AG09309 (cell line): Measurements from ENCODE around the gene MVP.
"Not testable (repeated sequence)": the region's sequence is repeated elsewhere in the genome, so short reads cannot be mapped to it uniquely, and the experiment has no call there.

Experiments
- DNase-seq: peaks from one replicate; pipeline ENCODE4 v3.0.0-alpha.2; 2010; ENCODE audit warnings: low read depth
- H3K4me3 ChIP-seq: 2 replicates; pipeline ENCODE4 v1.5.1; 2011; ENCODE audit warnings: mild to moderate bottlenecking, low read depth, low read length, moderate library complexity; ENCODE audit not compliant: control insufficient read depth
- TF ChIP-seq, protein P1 (sequence below): IDR thresholded peaks from 2 replicates; pipeline ENCODE4 v1.5.1; 2011; ENCODE audit warnings: mild to moderate bottlenecking, low read depth, low read length, inconsistent platforms; ENCODE audit not compliant: insufficient read depth, control insufficient read depth; ENCODE audit errors: missing control alignments

The MVP gene

DNA sequence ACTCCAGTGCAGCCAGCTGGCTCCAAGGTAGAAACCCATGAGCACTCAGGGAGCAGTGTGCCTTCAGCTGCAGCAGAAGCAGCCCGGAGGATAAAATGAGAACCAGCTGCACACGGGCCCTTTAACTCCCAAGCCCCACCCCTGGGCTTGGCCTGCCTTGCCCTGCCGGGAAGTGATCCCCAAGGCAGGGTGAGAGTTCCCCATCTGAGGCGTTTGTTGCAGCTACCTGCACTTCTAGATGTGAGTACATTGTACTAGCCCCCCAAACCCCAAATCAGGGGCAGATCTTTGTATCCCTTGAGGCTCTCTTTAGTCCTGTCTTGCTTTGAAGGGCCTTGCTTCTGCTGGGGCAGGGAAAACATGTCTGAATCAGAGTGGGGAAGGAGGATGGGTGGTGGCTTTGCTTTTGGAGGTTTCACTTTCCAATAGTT is at the start of gene MVP:
Gene MVP (plus strand): TSS at position 192 of the 431 bp plus-strand sequence. CDS start 10,088 bp downstream, outside the sequence.
- no peak for DNase-seq
- TF ChIP-seq, protein P1, sequence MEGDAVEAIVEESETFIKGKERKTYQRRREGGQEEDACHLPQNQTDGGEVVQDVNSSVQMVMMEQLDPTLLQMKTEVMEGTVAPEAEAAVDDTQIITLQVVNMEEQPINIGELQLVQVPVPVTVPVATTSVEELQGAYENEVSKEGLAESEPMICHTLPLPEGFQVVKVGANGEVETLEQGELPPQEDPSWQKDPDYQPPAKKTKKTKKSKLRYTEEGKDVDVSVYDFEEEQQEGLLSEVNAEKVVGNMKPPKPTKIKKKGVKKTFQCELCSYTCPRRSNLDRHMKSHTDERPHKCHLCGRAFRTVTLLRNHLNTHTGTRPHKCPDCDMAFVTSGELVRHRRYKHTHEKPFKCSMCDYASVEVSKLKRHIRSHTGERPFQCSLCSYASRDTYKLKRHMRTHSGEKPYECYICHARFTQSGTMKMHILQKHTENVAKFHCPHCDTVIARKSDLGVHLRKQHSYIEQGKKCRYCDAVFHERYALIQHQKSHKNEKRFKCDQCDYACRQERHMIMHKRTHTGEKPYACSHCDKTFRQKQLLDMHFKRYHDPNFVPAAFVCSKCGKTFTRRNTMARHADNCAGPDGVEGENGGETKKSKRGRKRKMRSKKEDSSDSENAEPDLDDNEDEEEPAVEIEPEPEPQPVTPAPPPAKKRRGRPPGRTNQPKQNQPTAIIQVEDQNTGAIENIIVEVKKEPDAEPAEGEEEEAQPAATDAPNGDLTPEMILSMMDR = no peak
- peak within 1 kb of the TSS; percentile 93 for H3K4me3 ChIP-seq

DNA sequence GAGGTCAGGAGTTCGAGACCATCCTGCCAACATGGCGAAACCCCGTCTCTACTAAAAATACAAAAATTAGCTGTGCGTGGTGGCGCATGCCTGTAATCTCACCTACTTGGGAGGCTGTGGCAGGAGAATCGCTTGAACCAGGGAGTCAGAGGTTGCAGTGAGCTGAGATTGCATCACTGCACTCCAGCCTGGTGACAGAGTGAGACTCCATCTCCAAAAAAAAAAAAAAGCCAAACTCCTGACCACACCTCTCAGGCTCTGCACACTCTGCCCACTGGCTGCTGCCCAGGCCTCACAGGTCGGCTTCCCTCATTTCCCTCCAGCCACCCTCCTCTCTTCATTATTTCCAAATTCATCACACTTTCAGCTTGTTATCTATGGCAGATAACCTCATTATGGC is 47.9 kb upstream of the MVP start:
- DNase-seq, H3K4me3 ChIP-seq: not testable (repeated sequence)

DNA sequence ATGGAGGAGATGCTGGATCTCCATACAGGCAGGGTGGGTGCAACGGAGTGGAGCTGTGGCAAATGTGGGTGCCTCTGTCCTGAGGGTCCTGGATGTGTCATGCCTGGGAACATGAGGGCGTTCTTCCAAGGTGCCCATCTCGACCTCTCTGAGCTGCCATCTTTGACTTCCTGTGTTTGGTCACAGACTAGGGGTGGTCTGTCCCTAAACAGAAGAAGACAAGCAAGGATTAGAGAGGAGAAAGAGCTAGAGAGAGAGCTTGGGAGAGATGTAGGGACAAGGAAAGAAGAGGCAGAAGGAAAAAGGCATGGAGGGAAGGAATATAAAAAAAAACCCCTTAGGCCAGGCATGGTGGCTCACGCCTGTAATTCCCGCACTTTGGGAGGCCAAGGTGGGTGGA is 45.5 kb upstream of the MVP start:
- DNase-seq = no peak
- TF ChIP-seq, protein P1 = no peak
- H3K4me3 ChIP-seq = no peak overlapping the region

DNA sequence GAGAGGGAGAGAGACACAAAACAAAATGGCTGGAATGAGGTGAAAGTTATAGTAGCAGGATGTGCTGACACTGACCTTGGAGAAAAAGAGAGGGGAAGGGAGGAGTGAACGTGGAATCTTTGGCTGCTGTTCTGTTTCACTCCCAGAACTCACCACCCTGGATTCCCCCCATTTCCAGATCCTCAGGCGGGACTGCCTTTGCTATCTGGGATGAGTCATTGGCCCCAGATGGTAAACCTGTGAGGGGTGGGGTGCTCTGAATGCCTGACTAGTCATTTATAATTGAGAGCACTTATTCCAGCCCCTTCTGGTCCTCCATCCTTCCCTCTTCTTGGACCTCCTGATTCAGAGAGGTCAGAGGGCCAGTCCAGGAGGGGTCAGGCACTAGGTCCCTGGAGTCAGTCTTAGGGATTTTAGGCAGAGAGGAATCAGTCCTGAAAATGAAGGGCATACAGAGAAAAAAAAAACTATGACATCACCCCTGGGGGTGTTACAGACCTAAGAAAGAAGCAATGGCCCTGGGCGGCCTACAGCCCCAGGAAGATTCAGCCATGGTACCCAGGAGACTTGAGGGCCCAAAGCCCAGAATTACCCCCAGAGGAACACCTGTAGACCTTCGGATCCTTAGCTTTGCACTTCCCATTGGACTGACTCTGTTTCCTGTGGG is 44.4 kb upstream of the MVP start:
- TF ChIP-seq, protein P1 = no peak
- H3K4me3 ChIP-seq = no peak overlapping the region
- DNase-seq = no peak

DNA sequence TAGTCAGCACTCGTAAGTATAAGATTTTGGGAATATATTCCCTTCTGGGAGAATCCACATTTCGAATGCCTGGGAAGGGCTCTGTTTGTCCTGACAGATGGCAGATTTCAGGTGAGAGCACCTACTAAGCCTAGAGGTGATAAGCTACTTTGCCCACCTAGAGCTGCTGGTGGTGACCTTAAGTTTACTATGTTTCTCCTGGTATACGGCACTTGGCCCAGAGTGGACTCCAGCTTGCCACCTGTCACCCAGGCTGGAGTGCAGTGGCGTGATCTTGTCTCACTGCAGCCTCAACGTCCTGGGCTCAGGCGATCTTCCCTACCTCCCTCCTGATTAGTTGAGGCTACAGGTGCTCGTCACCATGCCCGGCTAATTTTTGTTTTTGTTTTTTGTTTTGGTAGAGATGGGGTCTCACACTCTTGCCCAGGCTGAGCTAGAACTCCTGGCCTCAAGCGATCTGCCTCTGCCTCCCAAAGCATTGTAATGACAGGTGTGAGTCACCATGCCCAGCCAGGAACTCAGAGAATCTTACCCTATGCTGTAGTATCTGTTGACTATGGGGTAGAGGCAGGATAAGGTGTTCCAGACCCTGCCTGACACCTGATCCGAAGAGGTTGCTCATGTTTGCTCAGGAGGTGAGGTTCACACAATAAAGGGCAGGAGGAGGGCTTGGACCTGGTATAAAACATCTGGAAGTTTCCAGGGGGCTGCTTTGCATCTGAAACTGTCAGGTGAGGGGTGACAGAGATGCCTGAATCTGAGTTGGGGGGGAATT is 42.5 kb upstream of the MVP start, which contains the start of gene ZG16:
Gene ZG16 (plus strand): TSS at position 681 of the 775 bp plus-strand sequence. CDS start 1,011 bp downstream, outside the sequence.
- TF ChIP-seq, protein P1 = no peak
- no peak for DNase-seq

DNA sequence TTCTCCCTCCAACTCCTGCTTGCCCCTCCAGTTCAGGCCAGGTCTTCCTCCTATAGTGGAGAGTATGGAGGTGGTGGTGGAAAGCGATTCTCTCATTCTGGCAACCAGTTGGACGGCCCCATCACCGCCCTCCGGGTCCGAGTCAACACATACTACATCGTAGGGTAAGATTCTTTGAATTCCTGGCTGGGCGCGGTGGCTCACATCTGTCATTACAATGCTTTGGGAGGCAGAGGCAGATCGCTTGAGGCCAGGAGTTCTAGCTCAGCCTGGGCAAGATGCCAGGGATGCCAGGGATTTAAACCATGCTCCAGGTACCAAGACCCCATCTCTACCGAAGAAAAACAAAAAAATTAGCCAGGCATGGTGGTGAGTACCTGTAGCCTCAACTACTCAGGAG is 40.8 kb upstream of the MVP start:
- no peak for DNase-seq
- no peak overlapping the region for H3K4me3 ChIP-seq
- TF ChIP-seq, protein P1 = no peak

More for the DNA sequence above, 42.5 kb upstream of the MVP start, which contains the start of gene ZG16:
- no peak within 1 kb of the TSS for H3K4me3 ChIP-seq

DNA sequence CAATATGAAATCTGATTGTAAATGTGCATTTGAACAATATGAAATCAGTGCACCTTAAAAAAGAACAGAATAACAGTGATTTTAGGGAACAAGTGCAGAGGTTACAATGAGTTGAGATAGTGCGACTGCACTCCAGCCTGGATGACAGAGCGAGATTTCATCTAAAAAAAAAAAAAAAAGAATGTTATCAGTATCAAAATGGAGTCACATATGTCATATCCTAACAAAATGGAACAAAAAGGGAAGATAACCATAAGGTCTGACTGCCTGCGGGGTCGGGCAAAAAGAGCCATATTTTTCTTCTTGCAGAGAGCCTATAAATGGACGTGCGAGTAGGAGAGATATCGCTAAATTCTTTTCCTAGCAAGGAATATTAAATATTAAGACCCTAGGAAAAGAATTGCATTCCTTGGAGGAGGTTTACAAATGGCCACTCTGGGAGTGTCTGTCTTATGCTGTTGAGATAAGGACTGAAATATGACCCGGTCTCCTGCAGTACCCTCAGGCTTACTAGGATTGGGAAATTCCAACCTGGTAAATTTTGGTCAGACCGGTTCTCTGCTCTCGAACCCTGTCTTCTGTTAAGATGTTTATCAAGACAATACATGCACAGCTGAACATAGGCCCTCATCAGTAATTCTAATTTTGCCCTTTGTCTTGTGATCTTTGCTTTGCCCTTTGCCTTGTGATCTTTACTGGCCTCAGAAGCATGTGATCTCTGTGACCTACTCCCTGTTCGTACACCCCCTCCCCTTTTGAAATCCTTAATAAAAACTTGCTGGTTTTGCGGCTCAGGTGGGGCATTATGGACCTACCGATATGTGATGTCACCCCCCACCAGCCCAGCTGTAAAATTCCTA is 36.9 kb upstream of the MVP start:
- DNase-seq = not testable (repeated sequence)

More for the DNA sequence above, 36.9 kb upstream of the MVP start:
- H3K4me3 ChIP-seq = not testable (repeated sequence)
